Skeletal muscle satellite cell (primary cell): Measurements from ENCODE around the gene NEURL3.

Experiments
- H3K27me3 ChIP-seq: 2 replicates; pipeline ENCODE4 v1.7.0; 2013; ENCODE audit warnings: low read length; ENCODE audit not compliant: control insufficient read depth, insufficient read depth
- H3K36me3 ChIP-seq: 2 replicates; pipeline ENCODE4 v1.7.0; 2013; ENCODE audit warnings: mild to moderate bottlenecking, control low read depth, low read length; ENCODE audit not compliant: insufficient read depth
- H3K4me1 ChIP-seq: 2 replicates; pipeline ENCODE4 v1.7.0; 2013; ENCODE audit warnings: low read length; ENCODE audit not compliant: control insufficient read depth, insufficient read depth
- H3K4me2 ChIP-seq: 2 replicates; pipeline ENCODE4 v1.7.0; 2013; ENCODE audit warnings: mild to moderate bottlenecking, low read length
- H3K4me3 ChIP-seq: 2 replicates; pipeline ENCODE4 v1.7.0; 2013; ENCODE audit warnings: low read length
- H3K9ac ChIP-seq: 2 replicates; pipeline ENCODE4 v1.7.0; 2013; ENCODE audit warnings: mild to moderate bottlenecking, low read depth, low read length, moderate library complexity
- H3K9me3 ChIP-seq: replicated peaks from 2 replicates; pipeline ENCODE4 v1.7.0; 2013; ENCODE audit warnings: mild to moderate bottlenecking, control low read depth, low read length

NEURL3 gene

DNA sequence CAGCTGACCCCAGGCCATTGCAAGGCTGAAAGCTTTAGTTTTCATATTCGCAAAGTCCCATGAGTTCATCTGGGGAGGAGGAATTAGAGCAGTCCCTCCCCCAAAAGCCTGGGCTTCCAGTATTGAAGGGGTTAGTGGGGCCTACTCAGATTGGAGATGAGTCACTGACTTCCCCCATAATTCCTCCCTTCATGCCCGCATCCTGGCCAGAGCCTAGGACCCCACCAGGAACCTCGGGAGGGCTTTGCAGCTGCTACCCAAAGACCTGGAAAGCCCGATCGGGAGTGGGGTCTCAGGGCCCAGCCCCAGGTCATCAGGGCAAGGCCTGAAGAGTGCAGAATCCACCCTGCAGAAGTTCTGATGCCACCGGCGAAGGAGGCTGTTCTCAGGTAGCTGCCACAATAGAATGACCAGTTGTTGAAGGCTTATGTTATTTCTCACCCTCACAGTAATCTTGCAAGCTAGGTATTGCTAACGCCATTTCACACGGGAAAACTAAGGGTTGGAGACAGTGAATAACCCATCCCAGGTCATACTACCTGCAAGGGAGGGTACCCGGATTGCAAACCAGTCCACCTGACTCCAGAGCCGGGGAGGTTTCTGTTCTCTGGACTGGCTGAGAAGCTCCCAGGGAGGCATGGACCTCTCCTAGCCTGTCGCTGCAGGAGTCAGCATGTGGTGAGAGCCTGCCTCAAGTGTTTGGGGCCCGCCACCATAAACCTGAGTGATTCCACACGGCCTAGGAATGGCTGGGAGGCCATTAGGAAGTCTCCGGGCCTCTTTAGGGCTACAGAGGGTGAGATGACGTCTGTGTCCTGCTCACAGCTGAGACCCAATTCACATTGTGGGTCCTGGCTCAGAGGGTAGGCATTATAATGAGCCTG lies 25.6 kb upstream of the NEURL3 start:
- Histone ChIP-seq H3K27me3 (no peaks in the 10 kb centered on the region), H3K9ac (no peak overlapping the region), H3K4me1 (peaks cover 48% of the 10 kb centered on the region), H3K36me3 (no peaks in the 10 kb centered on the region), H3K4me2 (no peak overlapping the region), H3K9me3 (no peaks in the 10 kb centered on the region), H3K4me3 (no peak overlapping the region)

- Histone ChIP-seq H3K9me3 (no peaks in the 10 kb centered on the region), H3K27me3 (peaks cover 2% of the 10 kb centered on the region), H3K9ac (no peak overlapping the region), H3K4me1 (peaks cover 48% of the 10 kb centered on the region), H3K36me3 (no peaks in the 10 kb centered on the region), H3K4me3 (no peak overlapping the region), H3K4me2 (no peak overlapping the region)
These were observed 24.9 kb upstream of the NEURL3 start for GRCh38 chr2:96530144-96530430.

DNA sequence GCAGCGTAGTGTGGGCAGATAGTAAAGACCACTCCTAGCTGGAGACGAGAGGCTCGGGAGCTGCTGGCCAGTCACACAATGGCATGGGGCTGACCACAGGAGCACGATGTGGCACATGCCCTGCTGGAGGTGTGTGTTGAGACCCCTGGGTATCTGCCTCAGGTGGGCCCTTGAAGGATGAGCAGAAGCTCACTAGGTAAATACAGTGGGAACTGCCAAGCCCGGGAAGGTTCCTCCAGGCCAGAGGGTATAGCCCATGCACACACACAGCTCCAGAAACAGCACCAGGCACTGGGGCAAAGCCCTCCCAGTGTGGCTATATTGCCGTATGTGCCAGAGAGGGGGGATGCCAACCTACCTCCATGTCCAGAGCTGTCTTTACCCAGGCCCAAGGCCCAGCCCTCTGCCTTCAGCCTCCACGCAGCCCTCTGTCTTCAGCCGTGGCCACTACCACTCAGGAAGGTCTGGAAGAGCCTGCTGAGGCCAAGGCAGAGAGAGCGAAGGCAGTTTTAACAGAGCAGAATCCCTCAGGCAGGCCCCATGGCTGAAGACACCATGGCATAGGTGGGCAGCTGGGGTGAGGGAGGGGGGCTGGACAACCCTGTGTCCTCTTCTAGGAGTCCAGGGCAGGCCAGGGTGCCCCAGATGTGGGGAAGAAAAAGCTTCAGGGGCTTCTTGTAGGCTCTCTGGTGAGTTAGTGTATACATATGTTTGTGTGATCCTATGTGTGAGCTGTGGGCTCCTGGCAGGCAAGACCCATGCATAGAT lies 24.4 kb upstream of the NEURL3 start:
- Histone ChIP-seq H3K4me1 (peaks cover 48% of the 10 kb centered on the region), H3K27me3 (peaks cover 7% of the 10 kb centered on the region), H3K4me3 (no peak overlapping the region), H3K36me3 (no peaks in the 10 kb centered on the region), H3K9me3 (no peaks in the 10 kb centered on the region), H3K4me2 (no peak overlapping the region), H3K9ac (no peak overlapping the region)

GRCh38 chr2:96528700-96529375 lies 23.7 kb upstream of the NEURL3 start:
- Histone ChIP-seq H3K4me1 (peaks cover 44% of the 10 kb centered on the region), H3K4me2 (peak overlapping the region; percentile 87), H3K27me3 (peaks cover 14% of the 10 kb centered on the region), H3K36me3 (no peaks in the 10 kb centered on the region), H3K4me3 (no peak overlapping the region), H3K9ac (no peak overlapping the region), H3K9me3 (no peaks in the 10 kb centered on the region)

DNA sequence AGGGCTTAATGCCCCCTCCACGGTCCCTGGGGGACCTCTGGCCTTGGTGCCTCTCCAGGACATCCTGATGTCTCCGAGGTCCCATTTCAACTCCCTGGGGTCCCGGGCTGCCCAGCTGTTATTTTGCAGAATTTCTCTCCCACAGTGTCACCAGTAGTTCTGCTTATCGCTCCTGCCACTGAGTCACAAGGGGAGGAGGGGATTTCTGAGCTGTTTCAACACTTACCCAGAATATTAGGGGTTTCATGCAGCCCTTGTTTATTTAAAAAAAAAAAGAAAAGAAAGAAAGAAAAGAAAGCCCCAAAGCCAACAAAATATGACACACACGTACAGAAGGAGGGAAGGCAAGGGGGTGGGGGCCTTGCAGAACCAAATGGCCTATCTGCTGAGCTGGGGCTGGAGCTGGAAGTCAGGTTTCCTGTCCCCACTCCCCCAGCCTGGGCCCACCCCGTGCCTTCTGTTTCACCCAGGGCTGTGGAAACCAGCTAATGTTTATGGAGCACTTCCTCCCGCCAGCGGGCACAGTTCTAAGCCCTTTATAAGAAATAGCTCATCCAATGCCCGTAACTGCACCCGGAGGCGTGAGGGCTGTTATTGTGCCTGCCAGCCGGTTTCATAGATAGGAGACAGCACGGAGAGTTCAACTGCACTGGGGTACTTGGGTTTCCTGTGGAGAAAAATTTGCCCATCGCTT lies 23.0 kb upstream of the NEURL3 start:
- Histone ChIP-seq H3K9me3 (no peaks in the 10 kb centered on the region), H3K36me3 (no peaks in the 10 kb centered on the region), H3K9ac (peak overlapping the region; percentile 32), H3K27me3 (peaks cover 18% of the 10 kb centered on the region), H3K4me1 (peaks cover 37% of the 10 kb centered on the region), H3K4me2 (peak overlapping the region; percentile 87), H3K4me3 (peak overlapping the region; percentile 62)

- H3K27me3 ChIP-seq: peaks cover 23% of the 10 kb centered on the region
- peaks cover 31% of the 10 kb centered on the region for H3K4me1 ChIP-seq
- H3K36me3 ChIP-seq: no peaks in the 10 kb centered on the region
- peak overlapping the region; percentile 68 for H3K4me3 ChIP-seq
- peak overlapping the region; percentile 87 for H3K4me2 ChIP-seq
- peak overlapping the region; percentile 80 for H3K9ac ChIP-seq
- no peaks in the 10 kb centered on the region for H3K9me3 ChIP-seq
These were observed 22.3 kb upstream of the NEURL3 start for GRCh38 chr2:96527286-96528005.

DNA sequence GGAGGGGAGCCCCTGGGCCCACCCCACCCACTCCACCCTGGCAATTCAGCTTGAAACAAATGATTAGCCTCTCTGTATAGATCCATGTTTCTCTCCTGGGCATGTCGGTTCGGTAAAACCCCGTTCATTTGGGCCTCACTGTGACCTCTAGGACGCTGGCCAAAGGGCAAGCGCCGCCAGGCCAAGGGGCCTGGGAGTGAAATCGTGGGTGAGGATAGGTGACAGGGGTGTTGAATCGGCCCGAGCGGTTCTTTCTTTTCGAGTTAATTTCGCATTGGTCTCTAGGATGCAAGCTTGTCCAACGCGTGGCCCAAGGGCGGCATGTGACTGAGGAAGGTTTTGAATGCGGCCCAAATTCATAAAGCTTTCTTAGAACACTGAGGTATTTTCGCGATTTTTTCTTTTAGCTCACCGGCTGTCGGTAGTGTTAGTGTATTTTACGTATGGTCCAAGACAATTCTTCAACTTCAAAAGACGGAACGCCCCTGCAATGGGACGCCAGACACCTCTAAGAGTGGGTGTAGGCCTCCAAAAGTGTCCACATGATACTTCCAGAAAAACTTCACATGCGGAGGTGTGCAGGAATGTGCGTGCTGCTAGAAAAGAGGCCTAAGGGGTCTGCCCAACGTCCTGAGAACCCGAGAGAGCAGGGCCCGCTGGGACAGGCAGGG lies 21.6 kb upstream of the NEURL3 start:
- Histone ChIP-seq H3K4me2 (peak overlapping the region; percentile 77), H3K9me3 (no peaks in the 10 kb centered on the region), H3K4me3 (peak overlapping the region; percentile 68), H3K9ac (peak overlapping the region; percentile 80), H3K27me3 (peaks cover 30% of the 10 kb centered on the region), H3K4me1 (peaks cover 27% of the 10 kb centered on the region), H3K36me3 (no peaks in the 10 kb centered on the region)

- Histone ChIP-seq H3K9me3 (no peaks in the 10 kb centered on the region), H3K36me3 (no peaks in the 10 kb centered on the region), H3K4me3 (no peak overlapping the region), H3K4me2 (no peak overlapping the region), H3K9ac (no peak overlapping the region), H3K27me3 (peaks cover 34% of the 10 kb centered on the region), H3K4me1 (peaks cover 22% of the 10 kb centered on the region)
These were observed 21.0 kb upstream of the NEURL3 start for GRCh38 chr2:96526101-96526591.

- H3K27me3 ChIP-seq: peaks cover 34% of the 10 kb centered on the region
- no peak overlapping the region for H3K9ac ChIP-seq
- no peak overlapping the region for H3K4me3 ChIP-seq
- no peak overlapping the region for H3K4me2 ChIP-seq
- no peaks in the 10 kb centered on the region for H3K9me3 ChIP-seq
- no peaks in the 10 kb centered on the region for H3K36me3 ChIP-seq
- peaks cover 18% of the 10 kb centered on the region for H3K4me1 ChIP-seq
These were observed 20.0 kb upstream of the NEURL3 start for GRCh38 chr2:96525211-96525507.

GRCh38 chr2:96524482-96525210 lies 19.5 kb upstream of the NEURL3 start:
- Histone ChIP-seq H3K27me3 (peaks cover 34% of the 10 kb centered on the region), H3K4me1 (peaks cover 18% of the 10 kb centered on the region), H3K36me3 (no peaks in the 10 kb centered on the region)

More at GRCh38 chr2:96524482-96525210, 19.5 kb upstream of the NEURL3 start:
- Histone ChIP-seq H3K4me3 (no peak overlapping the region), H3K4me2 (no peak overlapping the region), H3K9me3 (no peaks in the 10 kb centered on the region), H3K9ac (no peak overlapping the region)
